Mucosa of descending colon (tissue), 3 donors: Measurements from ENCODE around the gene DOCK1. TPM values are rescaled to one million over a fixed set of nuclear protein-coding genes. Genes with fewer than 3 reads are reported as not detected.
A peak's percentile ranks its signal among the peaks of the same experiment; 100 is the strongest.

Experiments
- ATAC-seq: fragments of 200-7000 bp; cut with Tn5 transposase; one replicate; pipeline ENCODE4 v1.9.1; 2020; ENCODE audit warnings: mild to moderate bottlenecking, moderate library complexity
- DNase-seq, 3 donors: peaks; one replicate each; pipeline ENCODE4 v3.0.0-alpha.2; 2020
- H3K36me3 ChIP-seq: fragments of 200-600 bp; one replicate; pipeline ENCODE4 v1.8.0; 2021; ENCODE audit warnings: low read depth, mild to moderate bottlenecking
- H3K4me1 ChIP-seq: fragments of 200-600 bp; one replicate; pipeline ENCODE4 v1.8.0; 2021; ENCODE audit warnings: low read depth, mild to moderate bottlenecking
- H3K4me3 ChIP-seq: fragments of 200-600 bp; one replicate; pipeline ENCODE4 v1.8.0; 2021; ENCODE audit warnings: mild to moderate bottlenecking
- H3K9me3 ChIP-seq: fragments of 200-600 bp; one replicate; pipeline ENCODE4 v1.8.0; 2021; ENCODE audit warnings: mild to moderate bottlenecking
- intact Hi-C, 2 donors: fragments of 100-400 bp; cut with DNase I in 1 of 2; cut with micrococcal nuclease in 1 of 2; formaldehyde crosslinking; loops; one replicate each; pipeline versions ENCODE4 v1.11.0 to v1.11.1; 2022; cut with DNase I, micrococcal nuclease
- total RNA-seq, 3 donors: library from RNA; stranded (reverse); fragmentation: NEBNext Ultra II Directional in 2 of 3; extraction: Animal tissue kit (Norgen Biotek cat#: 25700) in 2 of 3; gene quantifications; one replicate each; pipeline versions ENCODE4 v1.2.1 to v1.2.4, GENCODE V29; 2021 to 2023
- TF ChIP-seq, protein P1 (sequence below): fragments of 200-600 bp; IDR thresholded peaks from one replicate; pipeline ENCODE4 v1.8.0; 2022; ENCODE audit warnings: antibody characterized with exemption, mild to moderate bottlenecking
- donor health status: DM: no; HTN: no; CAD: no; lungs with moderate emphysema.
- donor health status: DM: no; HTN: no; CAD: no.
- donor health status: DM: no; HTN: yes; CAD: no.

The DOCK1 gene
- total RNA-seq, 3 donors from 2014 or later: 56.5 to 103 (median 74.1) TPM

DNA sequence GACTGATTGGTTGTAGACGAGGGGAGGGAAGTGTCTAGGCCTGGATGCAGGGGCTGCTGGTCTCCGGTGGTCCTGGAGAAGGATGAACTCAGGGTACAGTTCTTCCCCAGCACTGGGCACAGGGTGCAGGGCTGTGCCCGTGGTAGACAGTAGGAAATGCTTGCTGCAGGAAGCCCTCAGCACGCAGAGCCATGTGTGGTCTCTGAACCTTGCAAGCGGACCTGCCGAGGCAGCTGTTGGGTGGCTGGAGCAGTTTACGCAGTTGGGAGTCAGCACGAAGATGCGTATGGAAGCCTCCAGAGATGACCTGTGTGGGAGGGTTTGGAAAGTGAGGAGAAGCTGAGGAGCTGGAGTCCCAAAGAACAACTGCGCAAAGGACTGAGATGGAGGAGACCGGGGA, 39.0 kb downstream of the DOCK1 start:
- intact Hi-C loops: no loop called here
- ATAC-seq (no peak), DNase-seq (no peak)
- Histone ChIP-seq H3K36me3 (no peaks in the 10 kb centered on the region), H3K9me3 (no peaks in the 10 kb centered on the region), H3K4me3 (no peak overlapping the region), H3K4me1 (peaks cover 6% of the 10 kb centered on the region)
- TF ChIP-seq, protein P1, sequence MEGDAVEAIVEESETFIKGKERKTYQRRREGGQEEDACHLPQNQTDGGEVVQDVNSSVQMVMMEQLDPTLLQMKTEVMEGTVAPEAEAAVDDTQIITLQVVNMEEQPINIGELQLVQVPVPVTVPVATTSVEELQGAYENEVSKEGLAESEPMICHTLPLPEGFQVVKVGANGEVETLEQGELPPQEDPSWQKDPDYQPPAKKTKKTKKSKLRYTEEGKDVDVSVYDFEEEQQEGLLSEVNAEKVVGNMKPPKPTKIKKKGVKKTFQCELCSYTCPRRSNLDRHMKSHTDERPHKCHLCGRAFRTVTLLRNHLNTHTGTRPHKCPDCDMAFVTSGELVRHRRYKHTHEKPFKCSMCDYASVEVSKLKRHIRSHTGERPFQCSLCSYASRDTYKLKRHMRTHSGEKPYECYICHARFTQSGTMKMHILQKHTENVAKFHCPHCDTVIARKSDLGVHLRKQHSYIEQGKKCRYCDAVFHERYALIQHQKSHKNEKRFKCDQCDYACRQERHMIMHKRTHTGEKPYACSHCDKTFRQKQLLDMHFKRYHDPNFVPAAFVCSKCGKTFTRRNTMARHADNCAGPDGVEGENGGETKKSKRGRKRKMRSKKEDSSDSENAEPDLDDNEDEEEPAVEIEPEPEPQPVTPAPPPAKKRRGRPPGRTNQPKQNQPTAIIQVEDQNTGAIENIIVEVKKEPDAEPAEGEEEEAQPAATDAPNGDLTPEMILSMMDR: no peak

DNA sequence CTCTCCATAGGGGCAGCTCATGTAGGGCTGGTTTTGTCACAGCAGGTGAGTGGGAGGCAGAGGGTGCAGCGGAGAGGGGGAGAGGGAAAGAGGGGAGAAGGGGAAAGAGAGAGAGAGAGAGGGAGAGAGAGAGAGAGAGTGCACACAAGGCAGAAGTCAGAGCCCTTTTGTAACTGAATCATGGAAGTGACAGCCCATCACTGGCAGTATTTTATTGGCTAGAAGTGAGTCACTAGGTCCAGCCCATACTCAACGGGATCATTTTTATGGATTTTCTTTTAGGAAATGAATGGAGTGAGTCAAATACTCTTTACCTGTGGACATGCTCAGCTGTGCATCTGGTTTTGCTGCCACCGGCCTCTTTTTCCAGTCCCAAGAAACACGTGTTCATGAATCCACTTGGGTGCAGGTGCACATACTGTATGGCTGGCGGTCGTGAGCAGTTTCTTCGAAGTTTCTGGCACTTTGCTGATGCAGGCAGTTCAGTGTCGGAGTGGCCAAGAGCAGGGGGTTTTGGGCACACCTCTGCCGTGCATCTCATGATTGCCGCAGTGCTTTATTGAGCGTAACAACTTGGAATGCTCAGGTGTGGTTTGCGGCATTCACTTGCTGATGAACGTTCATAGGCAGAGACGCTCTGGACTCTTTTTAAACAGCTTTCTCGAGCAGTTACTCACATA, 40.3 kb downstream of the DOCK1 start:
- no peaks in the 10 kb centered on the region for H3K36me3 ChIP-seq
- no peak overlapping the region for H3K4me3 ChIP-seq
- peaks cover 5% of the 10 kb centered on the region for H3K4me1 ChIP-seq
- ATAC-seq: peak; percentile 80
- H3K9me3 ChIP-seq: no peaks in the 10 kb centered on the region
- DNase-seq: no peak
- TF ChIP-seq, protein P1: no peak
- intact Hi-C loops: no loop called here

DNA sequence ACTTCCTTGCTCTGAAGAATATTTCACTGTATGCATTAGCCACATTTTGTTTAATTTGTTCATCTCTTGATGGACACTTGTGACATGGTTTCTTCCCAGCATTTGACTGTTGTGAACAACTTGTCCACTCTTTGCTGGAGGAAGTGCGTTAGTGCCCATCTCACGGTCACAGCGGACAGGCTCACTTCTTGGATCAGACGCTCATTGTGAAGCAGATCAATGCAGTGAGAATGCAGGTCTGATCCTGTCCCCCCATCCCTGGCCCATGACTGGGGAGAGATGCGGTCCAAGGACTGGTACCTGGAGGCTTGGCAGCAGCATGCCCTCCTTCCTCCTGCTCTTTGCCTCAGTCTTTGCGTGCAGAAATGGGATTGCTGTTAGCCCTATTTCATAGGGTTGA, 41.5 kb downstream of the DOCK1 start:
- Histone ChIP-seq H3K4me1 (no peaks in the 10 kb centered on the region), H3K4me3 (no peak overlapping the region), H3K9me3 (no peaks in the 10 kb centered on the region), H3K36me3 (no peaks in the 10 kb centered on the region)
- TF ChIP-seq, protein P1: no peak
- no peak for ATAC-seq
- intact Hi-C loops: no loop called here
- DNase-seq: no peak

DNA sequence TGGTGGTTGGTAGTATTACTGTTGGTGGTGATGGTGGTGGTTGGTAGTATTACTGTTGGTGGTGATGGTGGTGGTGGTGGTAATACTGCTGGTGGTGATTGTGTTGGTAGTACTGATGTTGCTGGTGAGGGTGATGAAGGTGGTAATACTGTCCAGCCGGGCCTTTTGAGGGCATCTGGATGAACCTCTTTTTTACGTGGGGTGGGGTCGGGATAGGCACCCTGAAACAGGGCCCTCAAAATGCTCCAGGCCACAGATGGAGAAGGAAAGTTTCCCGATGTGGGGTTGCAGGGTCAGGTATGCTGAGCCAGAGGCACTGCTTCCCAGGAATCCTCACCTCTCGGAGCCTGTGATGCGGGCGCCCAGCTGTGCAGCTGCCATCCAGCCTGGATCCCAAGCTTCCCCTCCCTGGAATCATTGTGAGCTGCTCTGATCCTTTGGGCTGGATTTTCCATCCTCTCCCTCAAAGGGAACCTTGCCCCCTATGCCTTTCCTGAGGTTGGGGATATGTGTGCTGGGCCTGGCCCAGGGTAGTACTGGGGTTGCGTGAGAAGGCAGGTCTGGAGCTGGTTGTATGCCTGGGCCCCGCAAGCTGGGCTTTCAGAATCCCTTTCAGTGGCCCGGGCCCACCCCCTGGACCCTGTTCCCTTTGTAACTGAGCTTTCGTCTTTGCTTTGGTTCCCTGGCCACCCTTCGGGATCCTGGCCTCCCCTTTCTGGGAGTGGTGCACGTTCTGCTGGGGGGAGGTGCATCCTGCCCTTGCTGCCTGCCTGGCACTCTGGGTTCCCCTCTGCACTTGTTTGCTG, 43.3 kb downstream of the DOCK1 start:
- DNase-seq (no peak), ATAC-seq (no peak)
- H3K4me1 ChIP-seq: no peaks in the 10 kb centered on the region
- intact Hi-C loops: no loop called here
- no peaks in the 10 kb centered on the region for H3K9me3 ChIP-seq
- TF ChIP-seq, protein P1: no peak
- H3K4me3 ChIP-seq: no peak overlapping the region
- H3K36me3 ChIP-seq: no peaks in the 10 kb centered on the region

DNA sequence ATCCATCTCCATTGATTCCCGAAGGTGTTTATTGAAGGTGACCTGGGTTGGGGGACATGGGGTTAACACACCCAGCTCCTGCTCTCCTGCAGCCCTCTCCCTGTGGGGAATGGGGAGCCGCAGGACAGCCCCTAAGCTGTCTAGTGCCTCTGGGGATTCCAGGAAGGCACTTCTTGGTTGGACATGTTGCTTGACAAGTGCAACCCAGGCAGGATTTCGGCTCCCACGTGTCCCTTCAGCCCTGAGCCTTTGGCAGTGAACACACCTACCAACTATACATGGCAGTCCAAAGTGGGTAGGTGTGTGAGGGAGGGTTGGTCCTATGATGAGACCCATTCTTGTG, 43.9 kb downstream of the DOCK1 start:
- H3K36me3 ChIP-seq: no peaks in the 10 kb centered on the region
- H3K9me3 ChIP-seq: no peaks in the 10 kb centered on the region
- DNase-seq (no peak), ATAC-seq (no peak)
- H3K4me3 ChIP-seq: no peak overlapping the region
- H3K4me1 ChIP-seq: no peaks in the 10 kb centered on the region
- TF ChIP-seq, protein P1: no peak
- intact Hi-C loops: no loop called here
